ENCODE measurements around the gene OPN4. TPM values are rescaled to one million over a fixed set of nuclear protein-coding genes. Genes with fewer than 3 reads are reported as not detected.
A peak's percentile ranks its signal among the peaks of the same experiment; 100 is the strongest.

OPN4 gene
- total RNA-seq, 1 donor from 2014 or later, result not detected

DNA sequence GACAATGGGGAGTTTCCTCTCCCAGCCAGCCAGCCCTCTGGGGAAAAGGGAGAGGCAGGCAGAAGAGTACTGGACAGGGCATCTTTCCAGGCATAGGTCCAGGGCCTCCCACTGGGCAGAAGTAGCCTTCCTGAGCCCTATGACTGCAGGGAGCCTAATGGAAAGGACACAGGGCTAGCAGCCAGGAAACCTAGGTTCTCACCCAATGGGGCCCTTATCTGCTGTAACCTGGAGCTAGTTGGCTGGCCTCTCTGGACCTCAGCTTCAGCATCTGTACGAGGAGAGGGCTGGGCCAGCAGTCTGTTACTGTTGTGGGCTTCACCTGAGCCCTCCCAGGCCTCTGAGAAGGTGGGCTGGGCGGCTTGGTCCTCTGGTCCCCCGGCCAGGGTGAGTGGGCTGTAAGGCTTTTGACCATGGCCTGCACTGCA lies 36.3 kb downstream of the OPN4 start:
- TF ChIP-seq, protein P1, sequence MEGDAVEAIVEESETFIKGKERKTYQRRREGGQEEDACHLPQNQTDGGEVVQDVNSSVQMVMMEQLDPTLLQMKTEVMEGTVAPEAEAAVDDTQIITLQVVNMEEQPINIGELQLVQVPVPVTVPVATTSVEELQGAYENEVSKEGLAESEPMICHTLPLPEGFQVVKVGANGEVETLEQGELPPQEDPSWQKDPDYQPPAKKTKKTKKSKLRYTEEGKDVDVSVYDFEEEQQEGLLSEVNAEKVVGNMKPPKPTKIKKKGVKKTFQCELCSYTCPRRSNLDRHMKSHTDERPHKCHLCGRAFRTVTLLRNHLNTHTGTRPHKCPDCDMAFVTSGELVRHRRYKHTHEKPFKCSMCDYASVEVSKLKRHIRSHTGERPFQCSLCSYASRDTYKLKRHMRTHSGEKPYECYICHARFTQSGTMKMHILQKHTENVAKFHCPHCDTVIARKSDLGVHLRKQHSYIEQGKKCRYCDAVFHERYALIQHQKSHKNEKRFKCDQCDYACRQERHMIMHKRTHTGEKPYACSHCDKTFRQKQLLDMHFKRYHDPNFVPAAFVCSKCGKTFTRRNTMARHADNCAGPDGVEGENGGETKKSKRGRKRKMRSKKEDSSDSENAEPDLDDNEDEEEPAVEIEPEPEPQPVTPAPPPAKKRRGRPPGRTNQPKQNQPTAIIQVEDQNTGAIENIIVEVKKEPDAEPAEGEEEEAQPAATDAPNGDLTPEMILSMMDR (IDR thresholded peaks at IDR 0.05), result no peak
- TF ChIP-seq EZH2phosphoT487 (IDR thresholded peaks at IDR 0.05) (no peak), EZH2 (IDR thresholded peaks at IDR 0.05) (no peak)
- Histone ChIP-seq H4K20me1 (ENCODE audit: low read depth) (no peaks in the 10 kb centered on the region), H3K79me2 (ENCODE audit: low read depth) (no peaks in the 10 kb centered on the region), H3K36me3 (no peaks in the 10 kb centered on the region), H2AFZ (replicated peaks) (no peak overlapping the region), H3F3A (ENCODE audit: low read depth) (peaks cover 3% of the 10 kb centered on the region), H3K9me3 (ENCODE audit: low read depth) (no peaks in the 10 kb centered on the region), H3K9ac (no peak overlapping the region), H3K4me1 (peaks cover 6% of the 10 kb centered on the region), H3K4me3 (no peak overlapping the region), H3K27me3 (no peaks in the 10 kb centered on the region), H3K4me2 (no peak overlapping the region), H3K27ac (no peak overlapping the region)
- Mint-ChIP-seq H3K4me3 (no peak overlapping the region), H3K4me1 (peaks cover 21% of the 10 kb centered on the region), H3K9me3 (no peaks in the 10 kb centered on the region), H3K27me3 (ENCODE audit: insufficient read depth, low read depth) (peaks cover 10% of the 10 kb centered on the region), H3K36me3 (no peaks in the 10 kb centered on the region), H3K27ac (no peak overlapping the region)
- no peak for DNase-seq (ENCODE audit: low spot score)

DNA sequence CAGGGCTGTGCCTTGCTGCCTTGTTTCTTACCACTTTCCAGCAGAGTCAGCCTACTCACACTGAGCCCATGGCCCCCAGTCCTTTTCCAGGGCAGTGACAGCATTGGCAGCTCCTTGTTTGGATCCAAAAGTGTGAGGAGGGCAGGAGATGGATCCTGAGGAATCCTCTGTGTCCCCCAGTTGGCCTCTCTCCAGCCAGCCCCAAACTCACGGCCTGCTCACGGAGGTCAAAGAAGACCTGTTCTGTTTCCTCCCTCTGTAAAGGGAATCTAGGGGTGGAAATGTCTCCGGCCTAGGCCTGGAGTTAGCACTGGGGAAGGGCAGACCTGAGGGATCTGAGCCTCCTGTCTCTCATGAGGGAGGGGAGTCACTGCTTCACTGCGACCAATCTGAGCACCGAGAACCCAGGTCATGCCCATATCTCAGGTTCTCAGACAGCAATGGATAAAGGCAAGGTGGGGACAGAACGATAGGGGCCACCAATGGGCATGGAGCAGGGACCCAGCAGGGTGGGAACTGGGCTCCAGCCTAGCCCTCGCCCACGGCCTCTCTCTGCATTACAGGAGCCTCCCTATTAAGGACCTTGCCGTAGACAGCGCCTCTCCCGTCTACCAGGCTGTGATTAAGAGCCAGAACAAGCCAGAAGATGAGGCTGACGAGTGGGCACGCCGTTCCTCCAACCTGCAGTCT lies 37.1 kb downstream of the OPN4 start:
- Mint-ChIP-seq H3K27me3 (ENCODE audit: insufficient read depth, low read depth) (peaks cover 10% of the 10 kb centered on the region), H3K27ac (peak overlapping the region; percentile 60)
- no peak overlapping the region for H3K27ac ChIP-seq

DNA sequence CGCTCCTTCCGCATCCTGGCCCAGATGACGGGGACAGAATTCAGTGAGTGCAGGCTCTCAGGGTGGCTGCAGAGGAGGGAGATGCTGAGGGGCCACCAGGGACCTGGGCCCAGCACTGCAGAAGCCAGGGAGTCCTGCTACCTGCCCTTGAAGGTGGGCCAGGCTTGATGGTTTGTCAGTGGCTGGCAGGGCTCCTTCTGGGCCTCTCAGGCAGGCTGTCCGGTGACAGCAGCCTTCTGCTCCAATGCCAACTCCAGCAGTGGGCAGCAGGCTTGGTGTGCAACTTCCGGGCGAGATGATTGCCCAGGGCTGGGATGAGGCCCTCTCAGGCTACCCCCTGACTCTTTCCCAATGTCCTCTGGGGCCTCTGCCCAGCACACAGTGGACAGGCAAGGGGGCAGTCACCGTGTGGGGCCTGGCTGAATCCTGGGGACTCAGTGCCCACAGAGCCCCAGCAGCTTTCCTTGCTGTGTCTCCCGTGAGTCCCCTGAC lies 37.7 kb downstream of the OPN4 start:
- H3K27me3 ChIP-seq, result no peaks in the 10 kb centered on the region
- Mint-ChIP-seq H3K27me3 (ENCODE audit: insufficient read depth, low read depth) (peaks cover 6% of the 10 kb centered on the region), H3K36me3 (no peaks in the 10 kb centered on the region), H3K9me3 (no peaks in the 10 kb centered on the region), H3K4me3 (no peak overlapping the region), H3K4me1 (peaks cover 23% of the 10 kb centered on the region), H3K27ac (no peak overlapping the region)
- no peaks in the 10 kb centered on the region for H3K79me2 ChIP-seq (ENCODE audit: low read depth)
- H3K27ac ChIP-seq, result no peak overlapping the region
- DNase-seq (ENCODE audit: low spot score), result no peak
- H3K9me3 ChIP-seq (ENCODE audit: low read depth), result no peaks in the 10 kb centered on the region
- TF ChIP-seq EZH2phosphoT487 (IDR thresholded peaks at IDR 0.05), result no peak
- H3K4me3 ChIP-seq, result no peak overlapping the region
- no peak overlapping the region for H2AFZ ChIP-seq (replicated peaks)
- no peak overlapping the region for H3K4me2 ChIP-seq
- peaks cover 3% of the 10 kb centered on the region for H3F3A ChIP-seq (ENCODE audit: low read depth)
- no peaks in the 10 kb centered on the region for H4K20me1 ChIP-seq (ENCODE audit: low read depth)
- H3K9ac ChIP-seq, result no peak overlapping the region
- peaks cover 6% of the 10 kb centered on the region for H3K4me1 ChIP-seq
- no peaks in the 10 kb centered on the region for H3K36me3 ChIP-seq

More for the DNA sequence above, 37.1 kb downstream of the OPN4 start:
- Histone ChIP-seq H3K4me1 (peaks cover 6% of the 10 kb centered on the region), H3K79me2 (ENCODE audit: low read depth) (no peaks in the 10 kb centered on the region), H3K9me3 (ENCODE audit: low read depth) (no peaks in the 10 kb centered on the region), H4K20me1 (ENCODE audit: low read depth) (no peaks in the 10 kb centered on the region), H3K4me2 (no peak overlapping the region), H3K36me3 (no peaks in the 10 kb centered on the region), H3F3A (ENCODE audit: low read depth) (peaks cover 3% of the 10 kb centered on the region), H3K9ac (no peak overlapping the region), H3K27me3 (no peaks in the 10 kb centered on the region), H3K4me3 (no peak overlapping the region), H2AFZ (replicated peaks) (no peak overlapping the region)
- Mint-ChIP-seq H3K4me3 (no peak overlapping the region), H3K4me1 (peaks cover 23% of the 10 kb centered on the region), H3K9me3 (no peaks in the 10 kb centered on the region), H3K36me3 (no peaks in the 10 kb centered on the region)
- DNase-seq (ENCODE audit: low spot score), result no peak
- TF ChIP-seq EZH2 (IDR thresholded peaks at IDR 0.05), result no peak
- TF ChIP-seq EZH2phosphoT487 (IDR thresholded peaks at IDR 0.05), result no peak
- TF ChIP-seq, protein P1 (IDR thresholded peaks at IDR 0.05), result no peak

DNA sequence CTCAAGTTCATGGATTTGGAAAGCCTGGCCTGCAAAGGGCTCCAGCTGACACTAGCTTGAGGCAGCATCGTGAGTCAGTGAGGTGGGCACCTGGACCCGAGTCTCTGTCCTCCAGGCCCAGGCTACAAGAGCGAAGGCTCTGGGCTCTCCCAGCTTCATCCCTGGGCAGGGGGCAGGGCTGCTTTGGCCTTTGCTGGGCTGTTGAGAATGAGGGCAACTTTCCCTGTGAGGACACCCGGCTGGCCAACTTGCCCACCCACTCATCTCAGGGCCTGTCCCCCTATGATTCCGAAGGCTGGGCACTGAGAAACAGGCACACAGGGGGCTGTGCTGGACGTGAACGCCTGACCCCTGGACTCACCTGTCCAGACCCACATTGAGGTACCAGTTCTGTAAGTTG lies 38.3 kb downstream of the OPN4 start:
- Histone ChIP-seq H3K27me3 (no peaks in the 10 kb centered on the region), H2AFZ (replicated peaks) (no peak overlapping the region), H3K36me3 (no peaks in the 10 kb centered on the region), H3K27ac (no peak overlapping the region), H3K4me2 (no peak overlapping the region), H3F3A (ENCODE audit: low read depth) (peaks cover 3% of the 10 kb centered on the region), H3K4me3 (no peak overlapping the region), H3K4me1 (peaks cover 6% of the 10 kb centered on the region), H4K20me1 (ENCODE audit: low read depth) (no peaks in the 10 kb centered on the region), H3K79me2 (ENCODE audit: low read depth) (no peaks in the 10 kb centered on the region), H3K9ac (no peak overlapping the region), H3K9me3 (ENCODE audit: low read depth) (no peaks in the 10 kb centered on the region)
- H3K36me3 Mint-ChIP-seq, result no peaks in the 10 kb centered on the region
- peaks cover 5% of the 10 kb centered on the region for H3K27me3 Mint-ChIP-seq (ENCODE audit: insufficient read depth, low read depth)
- no peak for TF ChIP-seq EZH2 (IDR thresholded peaks at IDR 0.05)
- TF ChIP-seq, protein P1 (IDR thresholded peaks at IDR 0.05), result no peak
- TF ChIP-seq EZH2phosphoT487 (IDR thresholded peaks at IDR 0.05), result no peak
- H3K4me3 Mint-ChIP-seq, result no peak overlapping the region
- no peaks in the 10 kb centered on the region for H3K9me3 Mint-ChIP-seq
- no peak for DNase-seq (ENCODE audit: low spot score)
- no peak overlapping the region for H3K27ac Mint-ChIP-seq
- H3K4me1 Mint-ChIP-seq, result peaks cover 23% of the 10 kb centered on the region
